Measurements from ENCODE around the gene MKI67.

The MKI67 gene

DNA sequence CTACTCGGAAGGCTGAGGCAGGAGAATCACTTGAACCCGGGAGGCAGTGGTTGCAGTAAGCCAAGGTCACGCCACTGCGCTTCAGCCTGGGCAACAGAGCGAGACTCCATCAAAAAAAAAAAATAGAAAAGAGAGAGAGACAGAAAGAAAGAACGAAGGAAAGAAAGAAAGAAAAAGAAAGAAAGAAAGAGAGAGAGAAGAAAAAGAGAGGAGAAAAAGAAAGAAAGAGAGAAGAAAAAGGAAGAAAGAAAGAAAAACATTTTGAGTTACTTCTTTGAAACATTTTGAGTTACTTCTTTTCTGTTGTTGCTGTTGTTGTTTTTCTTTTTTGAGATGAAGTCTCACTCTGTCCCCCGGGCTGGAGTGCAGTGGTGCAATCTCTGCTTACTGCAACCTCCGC lies 2.4 kb upstream of the MKI67 start:
- DNase-seq (ENCODE audit: low spot score) = no peak
- no peak overlapping the region for H3K4me3 ChIP-seq
- no peak overlapping the region for H3K27ac ChIP-seq
- no peak for TF ChIP-seq CTCF (IDR thresholded peaks at IDR 0.05)

DNA sequence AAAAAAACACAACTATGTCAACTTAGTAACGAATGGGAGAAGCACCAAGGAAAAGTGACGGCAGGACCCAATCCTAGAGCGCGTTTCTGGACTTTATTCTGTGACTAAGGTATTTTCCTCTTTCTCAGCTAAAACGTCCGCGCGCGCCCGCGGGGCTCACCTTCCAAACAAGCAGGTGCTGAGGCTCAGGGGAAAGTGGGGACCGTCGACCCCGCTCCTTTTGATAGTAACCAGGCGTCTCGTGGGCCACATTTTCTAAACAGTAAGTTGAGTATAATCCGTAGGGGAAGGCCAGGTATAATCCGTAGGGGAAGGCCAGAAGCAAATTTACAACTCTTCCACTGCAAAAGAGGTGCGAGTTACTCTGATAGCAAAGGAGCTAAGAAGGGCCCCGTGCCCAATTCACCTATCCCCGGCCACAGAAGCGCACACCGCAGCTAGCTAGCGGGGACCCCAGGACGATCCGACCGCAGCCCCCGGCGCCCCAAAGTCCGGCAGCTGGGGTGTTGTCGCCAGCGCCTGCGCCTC lies 743 bp downstream of the MKI67 start:
- Histone ChIP-seq H3K4me3 (peak overlapping the region; percentile 76), H3K27ac (no peak overlapping the region)
- no peak for TF ChIP-seq CTCF (IDR thresholded peaks at IDR 0.05)
- DNase-seq (ENCODE audit: low spot score) = no peak

DNA sequence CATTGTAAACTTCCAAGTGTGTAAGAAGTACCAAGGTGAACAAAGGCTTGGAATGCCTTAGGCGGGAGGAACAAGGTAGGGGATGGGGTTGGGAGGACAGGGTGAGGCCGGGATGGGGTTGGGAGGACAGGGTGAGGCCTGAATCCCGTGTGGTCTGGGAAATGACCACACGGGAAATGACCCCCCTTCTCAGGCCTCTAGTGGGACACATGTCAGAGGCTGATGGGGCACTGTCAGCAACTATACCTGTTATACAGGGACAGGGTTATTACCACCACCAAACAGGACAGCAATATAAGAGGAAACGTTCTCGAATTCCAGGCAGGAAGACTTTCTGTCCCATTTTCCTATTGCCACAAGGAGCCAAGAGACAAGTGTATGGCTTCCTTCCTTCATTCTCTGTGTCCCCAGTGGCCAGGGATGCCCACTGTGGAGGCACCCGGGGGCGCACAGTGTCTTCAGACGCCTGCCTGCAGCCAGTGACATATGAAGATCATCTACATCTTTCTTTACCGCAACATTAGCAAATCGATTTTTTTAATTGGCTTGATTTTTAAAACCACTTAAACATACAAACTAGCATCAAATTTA lies 1.3 kb downstream of the MKI67 start:
- no peak for TF ChIP-seq CTCF (IDR thresholded peaks at IDR 0.05)
- Histone ChIP-seq H3K27ac (no peak overlapping the region), H3K4me3 (no peak overlapping the region)
- DNase-seq (ENCODE audit: low spot score) = no peak

- H3K27ac ChIP-seq = no peak overlapping the region
- no peak overlapping the region for H3K4me3 ChIP-seq
- no peak for TF ChIP-seq CTCF (IDR thresholded peaks at IDR 0.05)
Measured at GRCh38 chr10:128123846-128124245, 2.4 kb downstream of the MKI67 start.

DNA sequence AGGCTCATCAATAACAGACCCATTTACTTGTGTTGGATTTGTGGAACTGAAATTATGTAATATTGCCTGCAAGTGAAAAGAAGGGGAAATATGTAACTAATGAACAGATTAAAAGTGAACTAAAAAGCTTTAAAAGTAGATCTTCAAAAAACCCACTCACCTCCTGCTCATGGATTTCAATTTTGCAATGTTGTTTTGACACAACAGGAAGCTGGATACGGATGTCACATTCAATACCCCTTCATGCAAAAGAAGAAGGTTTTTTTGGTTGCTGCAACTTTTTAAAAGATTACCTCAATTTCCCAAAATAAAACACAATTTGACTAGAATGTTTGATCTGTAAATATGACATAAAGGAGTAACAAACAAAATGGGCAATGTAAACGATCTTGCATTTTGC lies 3.3 kb downstream of the MKI67 start:
- Histone ChIP-seq H3K4me3 (no peak overlapping the region), H3K27ac (no peak overlapping the region)
- no peak for TF ChIP-seq CTCF (IDR thresholded peaks at IDR 0.05)
- no peak for DNase-seq (ENCODE audit: low spot score)

More at GRCh38 chr10:128123846-128124245, 2.4 kb downstream of the MKI67 start:
- DNase-seq (ENCODE audit: low spot score) = no peak

- TF ChIP-seq CTCF (IDR thresholded peaks at IDR 0.05) = no peak
- Histone ChIP-seq H3K27ac (no peak overlapping the region), H3K4me3 (no peak overlapping the region)
- DNase-seq (ENCODE audit: low spot score) = no peak
Measured at GRCh38 chr10:128121750-128122412, 4.3 kb downstream of the MKI67 start.

Measured in coronary artery (tissue), 2 donors.